Esophagus muscularis mucosa (tissue), 4 donors: ENCODE data around the gene MGAT4C.

Source experiments
- EP300 ChIP-seq: sonication (generic); formaldehyde crosslinking; IDR thresholded peaks from one replicate; pipeline ENCODE4 v1.6.1; 2017; ENCODE audit warnings: antibody characterized with exemption
- POLR2A ChIP-seq: fragments of 450-650 bp; IDR thresholded peaks from one replicate; pipeline ENCODE4 v1.6.1; 2017; ENCODE audit warnings: antibody characterized with exemption, moderate library complexity, mild to moderate bottlenecking, low read depth
- TF ChIP-seq, protein P1 (sequence below), 3 experiments: fragments of 200-600 bp in 2 of 3; fragments of 450-650 bp in 1 of 3; sonication (generic) in 2 of 3; IDR thresholded peaks; one replicate each; pipeline ENCODE4 v1.5.1; 2017 to 2019; ENCODE audit warnings: antibody characterized with exemption in 3 of 3, mild to moderate bottlenecking in 2 of 3, moderate library complexity in 1 of 3

DNA sequence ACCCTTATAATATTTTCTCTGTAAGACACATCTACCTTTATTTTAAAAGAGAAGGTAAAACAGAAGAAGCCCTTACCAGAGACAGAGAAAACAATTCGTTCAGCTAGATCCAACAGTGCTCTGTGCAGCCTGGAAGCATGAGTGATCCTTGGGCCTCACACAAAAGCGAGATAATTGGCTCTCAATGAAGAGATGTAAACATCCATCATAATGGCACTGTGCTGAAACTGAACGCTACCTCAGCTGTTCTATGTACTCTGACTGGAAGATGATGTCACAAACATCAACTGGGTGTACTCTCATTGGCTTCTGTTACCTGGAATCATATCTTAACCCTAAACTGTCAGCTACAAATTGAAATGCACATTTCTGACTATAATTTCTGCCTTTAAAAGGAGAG is at the start of gene MGAT4C:
- TF ChIP-seq, protein P1, sequence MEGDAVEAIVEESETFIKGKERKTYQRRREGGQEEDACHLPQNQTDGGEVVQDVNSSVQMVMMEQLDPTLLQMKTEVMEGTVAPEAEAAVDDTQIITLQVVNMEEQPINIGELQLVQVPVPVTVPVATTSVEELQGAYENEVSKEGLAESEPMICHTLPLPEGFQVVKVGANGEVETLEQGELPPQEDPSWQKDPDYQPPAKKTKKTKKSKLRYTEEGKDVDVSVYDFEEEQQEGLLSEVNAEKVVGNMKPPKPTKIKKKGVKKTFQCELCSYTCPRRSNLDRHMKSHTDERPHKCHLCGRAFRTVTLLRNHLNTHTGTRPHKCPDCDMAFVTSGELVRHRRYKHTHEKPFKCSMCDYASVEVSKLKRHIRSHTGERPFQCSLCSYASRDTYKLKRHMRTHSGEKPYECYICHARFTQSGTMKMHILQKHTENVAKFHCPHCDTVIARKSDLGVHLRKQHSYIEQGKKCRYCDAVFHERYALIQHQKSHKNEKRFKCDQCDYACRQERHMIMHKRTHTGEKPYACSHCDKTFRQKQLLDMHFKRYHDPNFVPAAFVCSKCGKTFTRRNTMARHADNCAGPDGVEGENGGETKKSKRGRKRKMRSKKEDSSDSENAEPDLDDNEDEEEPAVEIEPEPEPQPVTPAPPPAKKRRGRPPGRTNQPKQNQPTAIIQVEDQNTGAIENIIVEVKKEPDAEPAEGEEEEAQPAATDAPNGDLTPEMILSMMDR (IDR thresholded peaks at IDR 0.05) = no peak
- no peak for TF ChIP-seq POLR2A
- TF ChIP-seq EP300 = no peak
